T-helper 17 cell (primary cell): ENCODE results near the gene CRHR1. TPM values are rescaled to one million over a fixed set of nuclear protein-coding genes. Genes with fewer than 3 reads are reported as not detected.

Source experiments
- ATAC-seq: fragments of 150-1000 bp; cut with Tn5 transposase; 2 replicates; pipeline ENCODE4 v1.10.0; 2021; ENCODE audit warnings: mild to moderate bottlenecking, moderate library complexity
- DNase-seq, 3 donors: peaks; one replicate each; pipeline versions ENCODE4 v3.0.0 to v3.0.0-alpha.2; 2020 to 2021
- H3K9me3 ChIP-seq: one replicate; pipeline ENCODE4 v1.7.0; 2013; ENCODE audit warnings: low read length, mild to moderate bottlenecking; ENCODE audit not compliant: control insufficient read depth, poor library complexity, severe bottlenecking
- H3K27ac Mint-ChIP-seq: one replicate; pipeline ENCODE4 v1.8.0; 2022; ENCODE audit warnings: mild to moderate bottlenecking, moderate library complexity, mixed read lengths
- H3K27me3 Mint-ChIP-seq: one replicate; pipeline ENCODE4 v1.8.0; 2022; ENCODE audit warnings: mixed read lengths
- H3K36me3 Mint-ChIP-seq: one replicate; pipeline ENCODE4 v1.8.0; 2022; ENCODE audit warnings: low read depth, mixed read lengths
- H3K4me1 Mint-ChIP-seq: one replicate; pipeline ENCODE4 v1.8.0; 2022; ENCODE audit warnings: mild to moderate bottlenecking, mixed read lengths
- H3K4me3 Mint-ChIP-seq: one replicate; pipeline ENCODE4 v1.8.0; 2022; ENCODE audit warnings: mild to moderate bottlenecking, moderate library complexity, mixed read lengths
- total RNA-seq, 4 donors: library from RNA in 2 of 4; stranded (reverse) in 2 of 4; gene quantifications; one replicate each; pipeline ENCODE4 v1.2.3 and lab custom pipeline; 2022 to 2026

The CRHR1 gene
- total RNA-seq, 2 donors from 2014 or later = not detected

- H3K36me3 Mint-ChIP-seq = no peaks in the 10 kb centered on the region
- DNase-seq = no peak
Measured at GRCh38 chr17:45750779-45751440, 33.2 kb upstream of the CRHR1 start.

GRCh38 chr17:45751466-45751865, 32.7 kb upstream of the CRHR1 start:
- DNase-seq (no peak), ATAC-seq (no peak)
- Mint-ChIP-seq H3K36me3 (no peaks in the 10 kb centered on the region), H3K4me3 (no peak overlapping the region), H3K4me1 (no peaks in the 10 kb centered on the region), H3K27me3 (peaks cover 65% of the 10 kb centered on the region), H3K27ac (no peak overlapping the region)
- no peaks in the 10 kb centered on the region for H3K9me3 ChIP-seq

More at GRCh38 chr17:45750779-45751440, 33.2 kb upstream of the CRHR1 start:
- Mint-ChIP-seq H3K27ac (no peak overlapping the region), H3K4me1 (no peaks in the 10 kb centered on the region), H3K27me3 (peaks cover 64% of the 10 kb centered on the region), H3K4me3 (no peak overlapping the region)
- ATAC-seq = no peak
- H3K9me3 ChIP-seq = no peaks in the 10 kb centered on the region

GRCh38 chr17:45752246-45752645, 31.9 kb upstream of the CRHR1 start:
- Mint-ChIP-seq H3K4me3 (no peak overlapping the region), H3K27me3 (peaks cover 73% of the 10 kb centered on the region), H3K27ac (no peak overlapping the region), H3K4me1 (no peaks in the 10 kb centered on the region), H3K36me3 (no peaks in the 10 kb centered on the region)
- no peaks in the 10 kb centered on the region for H3K9me3 ChIP-seq
- ATAC-seq (no peak), DNase-seq (no peak)

- no peak overlapping the region for H3K4me3 Mint-ChIP-seq
Measured at GRCh38 chr17:45753645-45754225, 30.4 kb upstream of the CRHR1 start.

GRCh38 chr17:45755050-45755449, 29.1 kb upstream of the CRHR1 start:
- Mint-ChIP-seq H3K4me3 (no peak overlapping the region), H3K4me1 (no peaks in the 10 kb centered on the region), H3K27me3 (peaks cover 74% of the 10 kb centered on the region), H3K27ac (no peak overlapping the region), H3K36me3 (peaks cover 5% of the 10 kb centered on the region)
- no peaks in the 10 kb centered on the region for H3K9me3 ChIP-seq
- no peak for ATAC-seq
- no peak for DNase-seq

More at GRCh38 chr17:45753645-45754225, 30.4 kb upstream of the CRHR1 start:
- Mint-ChIP-seq H3K27me3 (peaks cover 84% of the 10 kb centered on the region), H3K36me3 (peaks cover 5% of the 10 kb centered on the region), H3K4me1 (no peaks in the 10 kb centered on the region), H3K27ac (no peak overlapping the region)
- ATAC-seq (no peak), DNase-seq (no peak)
- H3K9me3 ChIP-seq = no peaks in the 10 kb centered on the region

- ATAC-seq (no peak), DNase-seq (no peak)
- no peak overlapping the region for H3K4me3 Mint-ChIP-seq
- no peak overlapping the region for H3K27ac Mint-ChIP-seq
- peaks cover 60% of the 10 kb centered on the region for H3K27me3 Mint-ChIP-seq
- H3K9me3 ChIP-seq = no peaks in the 10 kb centered on the region
- no peaks in the 10 kb centered on the region for H3K4me1 Mint-ChIP-seq
- peaks cover 5% of the 10 kb centered on the region for H3K36me3 Mint-ChIP-seq
Measured at GRCh38 chr17:45756266-45756991, 27.7 kb upstream of the CRHR1 start.

GRCh38 chr17:45757431-45758218, 26.5 kb upstream of the CRHR1 start:
- DNase-seq (no peak), ATAC-seq (no peak)
- Mint-ChIP-seq H3K36me3 (peaks cover 5% of the 10 kb centered on the region), H3K27me3 (peaks cover 48% of the 10 kb centered on the region), H3K4me3 (no peak overlapping the region), H3K4me1 (no peaks in the 10 kb centered on the region), H3K27ac (no peak overlapping the region)
- H3K9me3 ChIP-seq = no peaks in the 10 kb centered on the region

- Mint-ChIP-seq H3K27me3 (peaks cover 45% of the 10 kb centered on the region), H3K4me1 (no peaks in the 10 kb centered on the region), H3K36me3 (peaks cover 5% of the 10 kb centered on the region), H3K4me3 (no peak overlapping the region), H3K27ac (no peak overlapping the region)
- ATAC-seq (no peak), DNase-seq (no peak)
- no peaks in the 10 kb centered on the region for H3K9me3 ChIP-seq
Measured at GRCh38 chr17:45758544-45758943, 25.6 kb upstream of the CRHR1 start.

- Mint-ChIP-seq H3K36me3 (peaks cover 5% of the 10 kb centered on the region), H3K4me3 (no peak overlapping the region), H3K27ac (no peak overlapping the region), H3K27me3 (peaks cover 55% of the 10 kb centered on the region), H3K4me1 (no peaks in the 10 kb centered on the region)
- no peak for DNase-seq
- ATAC-seq = no peak
- no peaks in the 10 kb centered on the region for H3K9me3 ChIP-seq
Measured at GRCh38 chr17:45759761-45760160, 24.4 kb upstream of the CRHR1 start.

GRCh38 chr17:45761957-45762565, 22.1 kb upstream of the CRHR1 start:
- ATAC-seq (no peak), DNase-seq (no peak)
- H3K9me3 ChIP-seq = no peaks in the 10 kb centered on the region
- Mint-ChIP-seq H3K4me3 (no peak overlapping the region), H3K27ac (no peak overlapping the region), H3K27me3 (peaks cover 52% of the 10 kb centered on the region), H3K4me1 (no peaks in the 10 kb centered on the region), H3K36me3 (peaks cover 5% of the 10 kb centered on the region)

- Mint-ChIP-seq H3K36me3 (no peaks in the 10 kb centered on the region), H3K4me3 (no peak overlapping the region), H3K27ac (no peak overlapping the region), H3K27me3 (peaks cover 49% of the 10 kb centered on the region), H3K4me1 (no peaks in the 10 kb centered on the region)
- H3K9me3 ChIP-seq = no peaks in the 10 kb centered on the region
- no peak for DNase-seq
- no peak for ATAC-seq
Measured at GRCh38 chr17:45763182-45763581, 20.9 kb upstream of the CRHR1 start.

GRCh38 chr17:45764479-45764878, 19.6 kb upstream of the CRHR1 start:
- no peak for DNase-seq
- H3K27me3 Mint-ChIP-seq = peaks cover 57% of the 10 kb centered on the region
- no peaks in the 10 kb centered on the region for H3K4me1 Mint-ChIP-seq
- no peak overlapping the region for H3K4me3 Mint-ChIP-seq
- H3K36me3 Mint-ChIP-seq = no peaks in the 10 kb centered on the region
- no peak overlapping the region for H3K27ac Mint-ChIP-seq
- ATAC-seq = no peak
- no peaks in the 10 kb centered on the region for H3K9me3 ChIP-seq

GRCh38 chr17:45768000-45768399, 16.1 kb upstream of the CRHR1 start:
- H3K9me3 ChIP-seq = no peaks in the 10 kb centered on the region
- ATAC-seq = no peak
- H3K27ac Mint-ChIP-seq = no peak overlapping the region
- no peaks in the 10 kb centered on the region for H3K4me1 Mint-ChIP-seq
- H3K36me3 Mint-ChIP-seq = no peaks in the 10 kb centered on the region
- H3K4me3 Mint-ChIP-seq = no peak overlapping the region
- DNase-seq = no peak
- H3K27me3 Mint-ChIP-seq = peaks cover 78% of the 10 kb centered on the region
